Kidney epithelial cell (primary cell): Measurements from ENCODE around the gene SAMD4A. TPM values are rescaled to one million over a fixed set of nuclear protein-coding genes. Genes with fewer than 3 reads are reported as not detected.

Source experiments
- DNase-seq: peaks from one replicate; pipeline ENCODE4 v3.0.0-alpha.2; 2010; ENCODE audit warnings: low read depth
- H3K27me3 ChIP-seq: 2 replicates; pipeline ENCODE4 v1.6.0; 2011; ENCODE audit warnings: low read length; ENCODE audit not compliant: control insufficient read depth, insufficient read depth
- H3K36me3 ChIP-seq: 2 replicates; pipeline ENCODE4 v1.5.1; 2011; ENCODE audit warnings: low read length; ENCODE audit not compliant: control insufficient read depth, insufficient read depth
- H3K4me3 ChIP-seq: 2 replicates; pipeline ENCODE4 v1.5.1; 2011; ENCODE audit warnings: low read depth, mild to moderate bottlenecking, control low read depth, low read length
- CTCF ChIP-seq: IDR thresholded peaks from 2 replicates; pipeline ENCODE4 v1.5.1; 2011; ENCODE audit warnings: mild to moderate bottlenecking, moderate library complexity, low read length, control low read depth, inconsistent platforms; ENCODE audit not compliant: insufficient read depth, poor library complexity, severe bottlenecking
- total RNA-seq: library from RNA; depleted of rRNA; stranded (reverse); fragments of >200 nt; gene quantifications from 2 replicates; pipeline ENCODE4 v1.2.3, GENCODE V29; 2015

SAMD4A gene
- total RNA-seq, 1 donor from 2014 or later = 14.5 TPM

- Histone ChIP-seq H3K36me3 (peaks cover 2% of the 10 kb centered on the region), H3K27me3 (no peaks in the 10 kb centered on the region), H3K4me3 (no peak overlapping the region)
- no peak for TF ChIP-seq CTCF
- no peak for DNase-seq
Observed at GRCh38 chr14:54789781-54790480, 223.0 kb downstream of the SAMD4A start.

DNA sequence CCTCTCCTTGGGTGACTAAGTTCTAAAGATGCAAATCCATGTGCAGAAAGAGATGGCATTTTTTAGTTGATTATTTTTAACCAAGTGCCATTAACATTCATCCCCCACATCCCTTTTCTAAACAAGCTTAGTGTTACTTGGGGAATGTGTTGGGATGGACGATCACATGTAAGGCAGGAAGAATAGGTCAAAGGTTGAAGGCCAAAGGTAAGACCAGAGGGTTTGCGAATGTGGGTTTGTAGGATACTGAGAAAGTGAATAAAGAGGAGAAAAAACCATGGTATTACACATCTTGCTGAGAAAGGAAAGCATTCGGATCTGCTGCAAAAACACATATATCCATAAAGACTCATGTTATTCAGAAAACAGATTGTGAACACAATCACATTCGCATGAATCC, 224.1 kb downstream of the SAMD4A start:
- no peak for DNase-seq
- H3K27me3 ChIP-seq = no peaks in the 10 kb centered on the region
- H3K4me3 ChIP-seq = no peak overlapping the region
- no peak for TF ChIP-seq CTCF
- H3K36me3 ChIP-seq = peaks cover 2% of the 10 kb centered on the region

- no peak overlapping the region for H3K4me3 ChIP-seq
- no peak for TF ChIP-seq CTCF
- no peaks in the 10 kb centered on the region for H3K27me3 ChIP-seq
- peaks cover 2% of the 10 kb centered on the region for H3K36me3 ChIP-seq
- no peak for DNase-seq
Observed at GRCh38 chr14:54792288-54792687, 225.4 kb downstream of the SAMD4A start.

- H3K36me3 ChIP-seq = no peaks in the 10 kb centered on the region
- no peak for TF ChIP-seq CTCF
- no peaks in the 10 kb centered on the region for H3K27me3 ChIP-seq
- no peak overlapping the region for H3K4me3 ChIP-seq
- no peak for DNase-seq
Observed at GRCh38 chr14:54794159-54794558, 227.2 kb downstream of the SAMD4A start.

- no peak overlapping the region for H3K4me3 ChIP-seq
- TF ChIP-seq CTCF = no peak
- no peaks in the 10 kb centered on the region for H3K36me3 ChIP-seq
- H3K27me3 ChIP-seq = no peaks in the 10 kb centered on the region
- no peak for DNase-seq
Observed at GRCh38 chr14:54794796-54795195, 227.9 kb downstream of the SAMD4A start.

DNA sequence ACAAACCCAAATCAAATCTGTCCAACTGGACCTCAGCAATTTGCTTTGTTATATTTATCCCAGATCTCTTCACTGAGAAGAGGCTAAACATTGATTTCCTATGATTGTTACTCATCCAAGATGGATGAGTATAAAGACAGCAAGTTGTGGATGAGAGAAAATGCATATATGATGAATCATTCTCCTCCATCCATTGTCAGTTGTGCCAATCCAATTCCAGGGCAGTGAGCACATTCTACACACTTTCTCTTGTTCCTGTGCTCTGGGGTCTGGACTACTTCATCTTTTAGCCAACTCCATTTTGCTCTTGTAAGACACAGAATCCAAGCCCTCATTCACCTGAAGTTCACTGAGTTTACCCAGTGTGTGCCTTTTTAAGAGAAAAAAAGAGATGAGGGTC, 230.0 kb downstream of the SAMD4A start:
- DNase-seq = no peak
- no peaks in the 10 kb centered on the region for H3K27me3 ChIP-seq
- no peak for TF ChIP-seq CTCF
- no peaks in the 10 kb centered on the region for H3K36me3 ChIP-seq
- no peak overlapping the region for H3K4me3 ChIP-seq
